ENCODE measurements around the gene TP53BP2. TPM values are rescaled to one million over a fixed set of nuclear protein-coding genes. Genes with fewer than 3 reads are reported as not detected.
"Not testable (repeated sequence)": the region's sequence is repeated elsewhere in the genome, so short reads cannot be mapped to it uniquely, and the experiment has no call there.

TP53BP2 gene, protein sequence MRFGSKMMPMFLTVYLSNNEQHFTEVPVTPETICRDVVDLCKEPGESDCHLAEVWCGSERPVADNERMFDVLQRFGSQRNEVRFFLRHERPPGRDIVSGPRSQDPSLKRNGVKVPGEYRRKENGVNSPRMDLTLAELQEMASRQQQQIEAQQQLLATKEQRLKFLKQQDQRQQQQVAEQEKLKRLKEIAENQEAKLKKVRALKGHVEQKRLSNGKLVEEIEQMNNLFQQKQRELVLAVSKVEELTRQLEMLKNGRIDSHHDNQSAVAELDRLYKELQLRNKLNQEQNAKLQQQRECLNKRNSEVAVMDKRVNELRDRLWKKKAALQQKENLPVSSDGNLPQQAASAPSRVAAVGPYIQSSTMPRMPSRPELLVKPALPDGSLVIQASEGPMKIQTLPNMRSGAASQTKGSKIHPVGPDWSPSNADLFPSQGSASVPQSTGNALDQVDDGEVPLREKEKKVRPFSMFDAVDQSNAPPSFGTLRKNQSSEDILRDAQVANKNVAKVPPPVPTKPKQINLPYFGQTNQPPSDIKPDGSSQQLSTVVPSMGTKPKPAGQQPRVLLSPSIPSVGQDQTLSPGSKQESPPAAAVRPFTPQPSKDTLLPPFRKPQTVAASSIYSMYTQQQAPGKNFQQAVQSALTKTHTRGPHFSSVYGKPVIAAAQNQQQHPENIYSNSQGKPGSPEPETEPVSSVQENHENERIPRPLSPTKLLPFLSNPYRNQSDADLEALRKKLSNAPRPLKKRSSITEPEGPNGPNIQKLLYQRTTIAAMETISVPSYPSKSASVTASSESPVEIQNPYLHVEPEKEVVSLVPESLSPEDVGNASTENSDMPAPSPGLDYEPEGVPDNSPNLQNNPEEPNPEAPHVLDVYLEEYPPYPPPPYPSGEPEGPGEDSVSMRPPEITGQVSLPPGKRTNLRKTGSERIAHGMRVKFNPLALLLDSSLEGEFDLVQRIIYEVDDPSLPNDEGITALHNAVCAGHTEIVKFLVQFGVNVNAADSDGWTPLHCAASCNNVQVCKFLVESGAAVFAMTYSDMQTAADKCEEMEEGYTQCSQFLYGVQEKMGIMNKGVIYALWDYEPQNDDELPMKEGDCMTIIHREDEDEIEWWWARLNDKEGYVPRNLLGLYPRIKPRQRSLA
- total RNA-seq (10 to 100 TPM; 16.2 to 25.3 (median 21.2) TPM), polyA plus RNA-seq (1 to 10 TPM; 5.9 to 8.8 TPM)
- long read RNA-seq, donor 1, full-length matches to known transcripts, result 12 of 28 reads
- long read RNA-seq, donor 1, partial matches to known transcripts, result 9 of 28 reads
- long read RNA-seq, donor 1, other reads (novel, unspliced or antisense), result 7 of 28 reads
- long read RNA-seq, donor 2, full-length matches to known transcripts, result 10 of 14 reads
- long read RNA-seq, donor 2, partial matches to known transcripts, result 3 of 14 reads
- long read RNA-seq, donor 2, other reads (novel, unspliced or antisense), result 1 of 14 reads
- long read RNA-seq, donor 3, full-length matches to known transcripts, result 6 of 12 reads
- long read RNA-seq, donor 3, partial matches to known transcripts, result 6 of 12 reads
- long read RNA-seq, donor 3, other reads (novel, unspliced or antisense), result 0 of 12 reads

DNA sequence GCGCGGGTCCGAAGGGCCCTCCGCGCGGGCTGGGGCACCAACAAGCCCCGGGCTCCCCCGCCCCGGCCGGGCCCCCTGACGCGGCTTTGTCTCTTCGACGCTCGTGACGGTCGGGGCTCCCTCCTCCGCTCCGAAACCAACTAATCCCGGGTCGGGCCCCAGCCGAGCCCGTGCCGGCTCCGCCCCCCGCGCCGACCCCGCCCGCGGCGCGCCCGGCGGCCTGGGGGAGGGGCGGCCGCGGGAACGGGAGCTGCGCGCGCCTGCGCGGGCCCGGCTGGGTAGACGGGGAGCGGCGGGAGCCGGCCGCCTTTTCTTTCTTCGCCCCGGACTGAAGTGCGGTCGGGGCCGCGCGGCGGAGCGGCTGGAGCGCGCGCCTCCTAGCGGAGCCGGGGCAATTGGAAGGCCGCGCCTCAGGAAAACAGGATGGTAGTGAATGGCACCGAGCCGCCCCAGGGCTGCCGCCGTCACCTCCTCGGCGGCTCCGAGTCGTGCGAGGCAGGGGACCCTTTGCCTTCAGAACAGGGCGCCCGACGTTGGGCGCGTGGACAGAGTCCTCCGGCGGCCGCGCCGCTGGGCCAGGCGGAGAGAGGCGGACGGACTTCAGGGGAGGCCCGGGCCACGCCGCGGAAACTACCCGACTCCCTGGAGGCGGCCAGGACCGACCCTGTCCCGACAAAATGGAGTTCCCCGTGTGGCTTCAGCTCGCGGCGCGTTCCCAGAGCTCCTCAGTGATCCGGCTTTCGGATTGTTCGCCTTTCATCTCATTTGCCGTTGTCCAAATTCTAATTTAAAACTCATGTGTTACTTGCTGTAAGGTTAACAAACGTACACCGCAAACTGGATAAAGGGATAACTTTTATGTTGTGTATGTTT is at the start of gene TP53BP2:
TSS of gene TP53BP2 (minus strand) at position 138 of the 873 bp plus-strand sequence. CDS start 267 bp downstream, outside the sequence.
- intact Hi-C loops (cut with DNase I), result loop anchor here in 5 of 10 donors (5.0 to 10.0 kb wide), 3 partner anchors 34 to 141 kb away; no protein-coding TSS in a partner anchor
- DNase-seq (peak; percentile 85 to 91), ATAC-seq (peak; percentile 93 to 97 (median 95))
- TF ChIP-seq, protein P1, sequence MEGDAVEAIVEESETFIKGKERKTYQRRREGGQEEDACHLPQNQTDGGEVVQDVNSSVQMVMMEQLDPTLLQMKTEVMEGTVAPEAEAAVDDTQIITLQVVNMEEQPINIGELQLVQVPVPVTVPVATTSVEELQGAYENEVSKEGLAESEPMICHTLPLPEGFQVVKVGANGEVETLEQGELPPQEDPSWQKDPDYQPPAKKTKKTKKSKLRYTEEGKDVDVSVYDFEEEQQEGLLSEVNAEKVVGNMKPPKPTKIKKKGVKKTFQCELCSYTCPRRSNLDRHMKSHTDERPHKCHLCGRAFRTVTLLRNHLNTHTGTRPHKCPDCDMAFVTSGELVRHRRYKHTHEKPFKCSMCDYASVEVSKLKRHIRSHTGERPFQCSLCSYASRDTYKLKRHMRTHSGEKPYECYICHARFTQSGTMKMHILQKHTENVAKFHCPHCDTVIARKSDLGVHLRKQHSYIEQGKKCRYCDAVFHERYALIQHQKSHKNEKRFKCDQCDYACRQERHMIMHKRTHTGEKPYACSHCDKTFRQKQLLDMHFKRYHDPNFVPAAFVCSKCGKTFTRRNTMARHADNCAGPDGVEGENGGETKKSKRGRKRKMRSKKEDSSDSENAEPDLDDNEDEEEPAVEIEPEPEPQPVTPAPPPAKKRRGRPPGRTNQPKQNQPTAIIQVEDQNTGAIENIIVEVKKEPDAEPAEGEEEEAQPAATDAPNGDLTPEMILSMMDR (IDR thresholded peaks at IDR 0.05), result peak in 8 of 9 donors; percentile 60 to 90 (median 72)
- H3K36me3 ChIP-seq, result no peaks in the 10 kb centered on the region
- H3K4me3 ChIP-seq, result peak within 1 kb of the TSS; percentile 76 to 95 (median 91)
- H3K4me1 ChIP-seq, result peaks cover 4 to 54% (median 42%) of the 10 kb centered on the region in 9 donors
- H3K27me3 ChIP-seq, result no peaks in the 10 kb centered on the region
- WGBS, 2 donors, result 0 to 1% methylated on average over 66 to 107 of the region's 107 CpGs
- H3K27ac ChIP-seq, result peak within 1 kb of the TSS; percentile 96 to 100 (median 99)
- H3K9me3 ChIP-seq, result no peaks in the 10 kb centered on the region

DNA sequence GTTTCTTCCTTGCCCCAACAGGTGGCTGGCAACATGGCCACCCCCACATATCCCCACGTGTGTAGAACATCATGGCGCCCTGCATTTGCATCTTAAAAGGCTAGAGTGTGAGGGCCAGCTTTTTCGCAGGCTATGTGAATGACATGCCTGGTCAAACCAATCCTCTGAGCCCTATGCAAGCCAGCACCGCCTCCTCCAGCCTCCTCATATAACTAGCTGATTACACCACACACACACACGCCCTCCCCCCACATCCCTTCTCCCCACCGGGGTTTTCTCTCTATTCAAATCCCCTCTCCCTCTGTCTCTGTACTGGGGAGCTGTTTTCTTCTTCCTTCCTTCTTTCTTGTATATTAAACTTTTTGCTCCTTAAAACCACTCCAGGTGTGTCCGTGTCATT is 44.7 kb upstream of the TP53BP2 start:
- ATAC-seq; H3K27me3 ChIP-seq; H3K4me3 ChIP-seq; DNase-seq; H3K27ac ChIP-seq; H3K36me3 ChIP-seq; intact Hi-C loops (cut with DNase I); H3K9me3 ChIP-seq: not testable (repeated sequence)
- H3K4me1 ChIP-seq, result peaks cover 0 to 11% (median 0%) of the 10 kb centered on the region in 9 donors
- WGBS, 2 donors, result 66 to 70% methylated on average over 4 to 5 of the region's 7 CpGs

DNA sequence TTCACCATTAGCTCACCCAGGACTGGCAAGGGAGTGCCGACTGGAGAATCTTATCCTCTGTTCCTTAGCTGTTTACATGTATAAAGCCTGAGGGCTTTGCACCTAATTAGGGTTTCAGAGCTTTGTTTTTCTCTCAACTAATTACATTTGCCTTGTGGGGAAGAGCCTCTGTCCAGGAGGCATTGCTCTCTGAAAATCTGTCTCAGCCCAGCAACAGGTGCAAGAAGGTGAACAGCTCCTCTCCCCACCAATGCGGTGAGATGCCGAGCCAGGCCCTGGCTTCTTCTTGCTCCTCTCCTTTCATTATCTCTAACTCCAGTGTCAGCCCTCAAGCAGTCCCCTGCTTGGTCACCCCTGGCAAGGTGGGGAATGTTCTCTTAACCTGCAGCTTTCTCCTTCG is 43.6 kb upstream of the TP53BP2 start:
- intact Hi-C loops (cut with DNase I), result loop anchor here in 1 of 10 donors (5.0 kb wide), 1 partner anchor 42 kb away; the partner anchor contains the start of gene TP53BP2
- H3K4me3 ChIP-seq, H3K27me3 ChIP-seq, ATAC-seq, H3K27ac ChIP-seq, H3K36me3 ChIP-seq, DNase-seq, H3K9me3 ChIP-seq: not testable (repeated sequence)
- 88 to 93% methylated on average over 2 to 4 of the region's 4 CpGs for WGBS, 2 donors
- H3K4me1 ChIP-seq, result peaks cover 0 to 11% (median 0%) of the 10 kb centered on the region in 9 donors

DNA sequence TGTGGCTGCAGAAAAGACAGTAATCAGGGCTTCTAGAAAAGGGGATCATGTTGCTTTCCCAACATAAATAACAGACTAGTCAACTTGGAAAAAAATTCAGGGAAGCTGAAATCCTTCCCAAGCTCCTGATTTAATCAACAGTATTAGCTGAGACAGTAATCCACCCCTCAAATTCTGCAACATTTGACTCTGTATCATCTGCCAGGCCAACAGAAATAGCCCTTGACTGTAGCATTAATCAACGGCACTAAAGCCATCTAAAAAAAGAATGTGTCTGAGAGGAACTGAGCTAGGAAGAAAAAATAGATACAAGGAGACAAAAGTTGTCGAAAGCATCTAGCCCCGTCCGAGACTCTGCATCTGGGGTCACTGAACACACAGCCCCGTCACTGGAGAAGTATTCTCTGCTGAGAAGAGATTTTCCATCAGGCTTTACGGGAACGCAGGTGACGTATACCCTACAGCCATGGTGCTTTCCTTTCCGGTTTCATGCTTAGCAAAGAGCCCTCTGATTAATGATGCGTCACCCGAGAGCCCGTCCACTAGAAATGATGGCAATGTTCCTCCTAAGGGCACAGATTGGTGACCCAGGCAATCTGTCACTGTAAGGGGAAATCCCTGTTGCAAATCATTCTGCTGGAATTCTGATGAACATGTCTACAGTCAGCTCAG is 42.1 kb upstream of the TP53BP2 start:
- DNase-seq (peak in 1 of 2 donors; percentile 42), ATAC-seq (peak; percentile 46 to 98 (median 94))
- H3K4me3 ChIP-seq, result peak overlapping the region in 5 of 10 donors; percentile 21 to 33 (median 25)
- peak overlapping the region in 9 of 10 donors; percentile 10 to 80 (median 74) for H3K27ac ChIP-seq
- 16 to 28% methylated on average over 12 of the region's 12 CpGs for WGBS, 2 donors
- TF ChIP-seq, protein P1 (IDR thresholded peaks at IDR 0.05), result no peak
- no peaks in the 10 kb centered on the region for H3K27me3 ChIP-seq
- H3K4me1 ChIP-seq, result peaks cover 0 to 11% (median 0%) of the 10 kb centered on the region in 9 donors
- intact Hi-C loops (cut with DNase I), result loop anchor here in 1 of 10 donors (5.0 kb wide), 1 partner anchor 41 kb away; the partner anchor contains the start of gene TP53BP2
- no peaks in the 10 kb centered on the region for H3K9me3 ChIP-seq
- no peaks in the 10 kb centered on the region for H3K36me3 ChIP-seq

Data from heart right ventricle (tissue), 16 donors.